ENCODE results near the gene AJAP1. TPM values are rescaled to one million over a fixed set of nuclear protein-coding genes. Genes with fewer than 3 reads are reported as not detected.

AJAP1 gene
- total and polyA plus RNA-seq, 10 of the 15 experiments (the other 5 are each of a cell fraction or from before 2014, with no cell fraction given): not detected

- SMC1A ChIA-PET (ENCODE audit: uncharacterized antibody, unreplicated experiment): no interaction called here
- H3K9ac ChIP-seq (ENCODE audit: control insufficient read depth, insufficient read depth, low read length): no peak overlapping the region
- 11% methylated on average over 8 of the region's 8 CpGs for WGBS (ENCODE audit: insufficient coverage, insufficient replicate concordance, low lambda C conversion rate, missing lambda C conversion rate)
- no peaks in the 10 kb centered on the region for H3K36me3 ChIP-seq (ENCODE audit: control insufficient read depth in 2 of 2, insufficient read depth in 2 of 2, low read length in 1 of 2)
- H2AFZ ChIP-seq (ENCODE audit: control insufficient read depth, low read depth, low read length): no peak overlapping the region
- no peaks in the 10 kb centered on the region for H3K4me1 ChIP-seq (ENCODE audit: control insufficient read depth, insufficient read depth, low read length)
- in situ Hi-C loops (cut with MboI): no loop called here
- H3K27ac ChIP-seq (ENCODE audit: control insufficient read depth, insufficient read depth): no peak overlapping the region
- no peak overlapping the region for H3K4me3 ChIP-seq
- no peaks in the 10 kb centered on the region for H3K27me3 ChIP-seq (replicated peaks in 1 of 2; ENCODE audit: control insufficient read depth in 2 of 2, insufficient read depth in 2 of 2, low read length in 1 of 2)
- H3K9me3 ChIP-seq (replicated peaks; ENCODE audit: control insufficient read depth, insufficient read depth, low read length): no peaks in the 10 kb centered on the region
- POLR2A ChIA-PET: no interaction called here
- no peak for FAIRE-seq
- RAD21 ChIA-PET (ENCODE audit: unreplicated experiment): no interaction called here
- DNase-seq (ENCODE audit: low read depth, low spot score): no peak
- intact Hi-C loops (cut with micrococcal nuclease; ENCODE audit: unreplicated experiment): no loop called here
- no peaks in the 10 kb centered on the region for H4K20me1 ChIP-seq (ENCODE audit: control insufficient read depth, insufficient read depth)
- no peak for ATAC-seq
- no TSS peak for BruUV-seq (replicated peaks)
- no peaks in the 10 kb centered on the region for H3K79me2 ChIP-seq (ENCODE audit: control insufficient read depth, insufficient read depth, low read length)
- CTCF ChIA-PET: no interaction called here
- no peak overlapping the region for H3K4me2 ChIP-seq (ENCODE audit: control insufficient read depth, insufficient read depth)
- TF ChIP-seq E4F1 (IDR thresholded peaks at IDR 0.05; ENCODE audit: borderline replicate concordance, partially characterized antibody) (no peak), E2F4 (IDR thresholded peaks at IDR 0.05; ENCODE audit: low read depth, low read length) (no peak), E2F8 (IDR thresholded peaks at IDR 0.05; ENCODE audit: low read depth, partially characterized antibody) (no peak), SMC3 (IDR thresholded peaks at IDR 0.05; ENCODE audit: borderline replicate concordance, low read length) (no peak), ZNF207 (IDR thresholded peaks at IDR 0.05; ENCODE audit: borderline replicate concordance) (no peak), PBX3 (IDR thresholded peaks at IDR 0.05; ENCODE audit: insufficient replicate concordance, low read depth, low read length) (no peak), SRF (IDR thresholded peaks at IDR 0.05; ENCODE audit: low read depth in 2 of 2, low read length in 2 of 2) (no peak), CBFB (IDR thresholded peaks at IDR 0.05; ENCODE audit: low read depth) (no peak), PML (IDR thresholded peaks at IDR 0.05; ENCODE audit: low read length) (no peak), SMARCA5 (IDR thresholded peaks at IDR 0.05) (no peak), STAT3 (IDR thresholded peaks at IDR 0.05; ENCODE audit: low read depth, low read length) (no peak), KAT2A (conservative IDR thresholded peaks at IDR 0.05; ENCODE audit: control insufficient read depth, low read depth, low read length) (no peak), WRNIP1 (IDR thresholded peaks at IDR 0.05; ENCODE audit: borderline replicate concordance, low read depth, low read length) (no peak), RAD21 (IDR thresholded peaks at IDR 0.05; ENCODE audit: insufficient read depth, low read depth, low read length) (no peak), STAT1 (conservative IDR thresholded peaks at IDR 0.05) (no peak), TAF1 (IDR thresholded peaks at IDR 0.05; ENCODE audit: borderline replicate concordance, low read depth, low read length) (no peak), DPF2 (IDR thresholded peaks at IDR 0.05) (no peak)
These were observed 70.4 kb downstream of the AJAP1 start for GRCh38 chr1:4724695-4725250.
